Prostate gland (tissue), 2 donors: ENCODE data around the gene YY2.

Experiments used
- CTCF ChIP-seq, 4 experiments: fragments of 200-600 bp in 2 of 4; fragments of 450-650 bp in 2 of 4; sonication (generic) in 2 of 4; IDR thresholded peaks; 1 replicate in 3 of 4; 2 replicates in 1 of 4; pipeline ENCODE4 v1.5.1; 2016 to 2019; ENCODE audit warnings: antibody characterized with exemption in 4 of 4, mild to moderate bottlenecking in 2 of 4, moderate library complexity in 2 of 4
- POLR2A ChIP-seq: fragments of 450-650 bp; IDR thresholded peaks from one replicate; pipeline ENCODE4 v1.6.1; 2016; ENCODE audit warnings: antibody characterized with exemption, mild to moderate bottlenecking
- POLR2AphosphoS5 ChIP-seq: sonication (generic); formaldehyde crosslinking; IDR thresholded peaks from one replicate; pipeline ENCODE4 v1.6.1; 2017; ENCODE audit warnings: antibody characterized with exemption

GRCh38 chrX:21885568-21885967 is 29.8 kb downstream of the YY2 start:
- TF ChIP-seq CTCF (IDR thresholded peaks at IDR 0.05), result no peak
- no peak for TF ChIP-seq POLR2A
- TF ChIP-seq POLR2AphosphoS5, result no peak
